Muscle layer of colon (tissue), 2 donors: ENCODE data around the gene TXN.
"Not testable (repeated sequence)": the region's sequence is repeated elsewhere in the genome, so short reads cannot be mapped to it uniquely, and the experiment has no call there.

Experiments used
- H3K27ac ChIP-seq: one replicate; pipeline ENCODE4 v1.7.0; 2013; ENCODE audit warnings: low read depth, mild to moderate bottlenecking, low read length, moderate library complexity
- H3K27me3 ChIP-seq, 2 donors: one replicate each; pipeline ENCODE4 v1.7.0; 2013; ENCODE audit warnings: low read length in 2 of 2, mild to moderate bottlenecking in 2 of 2; ENCODE audit not compliant: insufficient read depth in 2 of 2, control insufficient read depth in 1 of 2
- H3K36me3 ChIP-seq: one replicate; pipeline ENCODE4 v1.7.0; 2013; ENCODE audit warnings: mild to moderate bottlenecking, low read length; ENCODE audit not compliant: insufficient read depth
- H3K4me1 ChIP-seq: one replicate; pipeline ENCODE4 v1.7.0; 2013; ENCODE audit warnings: mild to moderate bottlenecking, low read length; ENCODE audit not compliant: insufficient read depth
- H3K4me3 ChIP-seq, 2 donors: one replicate each; pipeline ENCODE4 v1.7.0; 2013; ENCODE audit warnings: low read length in 2 of 2, low read depth in 1 of 2, mild to moderate bottlenecking in 1 of 2, moderate library complexity in 1 of 2
- H3K9ac ChIP-seq: one replicate; pipeline ENCODE4 v1.7.0; 2013; ENCODE audit warnings: low read length
- H3K9me3 ChIP-seq: one replicate; pipeline ENCODE4 v1.7.0; 2013; ENCODE audit warnings: mild to moderate bottlenecking, low read length
- donor health status: abdominal sarcoma.
- donor health status: Adenocarcinoma of cecum.

TXN gene

DNA sequence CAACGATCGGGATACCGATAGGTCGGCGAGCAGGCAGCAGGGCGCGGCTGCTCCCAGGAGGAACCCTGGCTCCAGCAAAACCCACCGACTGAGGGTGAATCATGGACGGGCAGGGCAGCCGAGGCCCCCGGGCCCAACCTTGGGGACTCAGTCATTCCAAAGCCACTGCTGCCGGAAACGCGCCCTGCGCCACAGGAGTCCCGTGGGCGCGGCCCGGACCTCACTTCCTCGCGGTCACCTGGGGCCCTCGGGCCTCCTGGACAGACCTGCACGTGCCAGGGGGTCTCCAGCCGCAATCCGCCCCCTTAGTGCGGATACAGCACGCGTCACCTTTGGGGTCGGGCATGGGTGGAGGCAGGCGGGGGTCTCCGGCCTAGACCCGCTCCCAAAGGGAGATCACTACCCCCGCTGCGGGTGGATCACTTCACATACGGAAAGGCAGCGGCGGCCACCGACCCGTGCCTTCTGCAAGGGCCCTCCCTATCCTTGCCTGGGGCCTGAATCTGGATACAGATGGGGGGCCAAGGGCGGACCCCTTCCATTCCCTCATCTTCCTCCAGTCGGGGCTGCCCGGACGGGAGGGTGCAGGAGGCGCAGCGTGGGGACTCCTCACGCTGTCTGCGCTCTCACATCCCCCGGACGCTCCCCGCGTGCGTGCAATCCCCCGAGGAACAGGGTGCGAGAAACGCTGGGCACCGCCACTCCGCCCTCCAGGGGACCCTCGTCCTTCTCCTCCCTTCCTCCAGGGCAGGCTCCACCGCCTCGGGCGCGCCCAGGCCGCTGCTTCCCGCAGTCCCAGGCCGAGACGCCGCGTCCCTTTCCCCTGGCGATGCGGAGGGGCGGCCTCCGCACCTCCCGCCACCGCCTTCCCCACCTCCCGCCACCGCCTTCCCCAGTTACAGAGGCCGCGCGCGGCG lies 586 bp downstream of the TXN start:
- H3K4me1 ChIP-seq = peaks cover 25% of the 10 kb centered on the region

DNA sequence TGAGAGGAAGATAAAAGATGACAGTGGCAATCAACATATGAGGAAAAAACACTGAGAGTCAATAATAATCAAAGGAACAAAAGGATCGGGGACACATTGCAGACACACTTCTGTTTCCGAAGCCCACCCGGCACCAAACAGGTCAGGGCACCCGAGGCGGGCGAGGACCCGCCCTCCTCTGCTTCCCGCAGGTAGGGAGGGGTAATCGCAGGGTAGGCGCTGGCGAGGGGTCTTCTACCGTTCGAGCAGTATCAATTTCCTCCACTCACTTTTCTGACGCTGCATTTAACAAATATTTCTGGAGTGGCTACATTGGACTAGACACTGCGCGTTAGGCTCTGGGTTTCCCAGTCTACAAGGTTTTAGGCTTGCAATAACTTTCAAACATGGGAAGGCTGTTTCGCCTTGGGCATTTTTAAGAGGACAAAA lies 1.3 kb downstream of the TXN start:
- peak overlapping the region; percentile 95 for H3K27ac ChIP-seq
- peaks cover under 1% of the 10 kb centered on the region for H3K36me3 ChIP-seq
- peak overlapping the region; percentile 73 to 80 for H3K4me3 ChIP-seq
- peak overlapping the region; percentile 54 for H3K9ac ChIP-seq
- no peaks in the 10 kb centered on the region for H3K27me3 ChIP-seq
- peaks cover 25% of the 10 kb centered on the region for H3K4me1 ChIP-seq
- no peaks in the 10 kb centered on the region for H3K9me3 ChIP-seq

More for the DNA sequence above, 586 bp downstream of the TXN start:
- H3K36me3 ChIP-seq = no peaks in the 10 kb centered on the region
- H3K9ac ChIP-seq = peak overlapping the region; percentile 54
- peak overlapping the region; percentile 73 to 80 for H3K4me3 ChIP-seq
- no peaks in the 10 kb centered on the region for H3K9me3 ChIP-seq
- H3K27ac ChIP-seq = peak overlapping the region; percentile 95
- H3K27me3 ChIP-seq = no peaks in the 10 kb centered on the region

DNA sequence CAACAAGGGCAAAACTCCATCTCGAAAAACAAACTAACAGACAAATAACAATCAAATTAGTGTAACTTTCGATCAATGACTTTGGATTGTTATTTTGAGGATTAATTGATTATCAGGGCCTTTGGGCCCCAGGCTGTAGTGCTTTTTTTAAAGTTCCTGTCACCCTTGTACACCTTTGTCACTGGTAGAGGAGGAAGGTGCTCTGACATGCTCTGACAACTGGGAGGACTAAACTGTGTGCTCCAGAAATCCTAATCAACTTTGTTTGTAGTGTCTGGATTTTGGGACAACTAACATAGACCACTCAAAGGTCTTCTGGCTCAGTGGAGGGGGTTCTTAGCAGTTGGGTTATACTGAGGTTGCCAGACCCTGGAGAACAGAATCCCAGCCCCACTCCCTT lies 1.8 kb downstream of the TXN start:
- H3K4me3 ChIP-seq = peak overlapping the region in 1 of 2 donors; percentile 80

DNA sequence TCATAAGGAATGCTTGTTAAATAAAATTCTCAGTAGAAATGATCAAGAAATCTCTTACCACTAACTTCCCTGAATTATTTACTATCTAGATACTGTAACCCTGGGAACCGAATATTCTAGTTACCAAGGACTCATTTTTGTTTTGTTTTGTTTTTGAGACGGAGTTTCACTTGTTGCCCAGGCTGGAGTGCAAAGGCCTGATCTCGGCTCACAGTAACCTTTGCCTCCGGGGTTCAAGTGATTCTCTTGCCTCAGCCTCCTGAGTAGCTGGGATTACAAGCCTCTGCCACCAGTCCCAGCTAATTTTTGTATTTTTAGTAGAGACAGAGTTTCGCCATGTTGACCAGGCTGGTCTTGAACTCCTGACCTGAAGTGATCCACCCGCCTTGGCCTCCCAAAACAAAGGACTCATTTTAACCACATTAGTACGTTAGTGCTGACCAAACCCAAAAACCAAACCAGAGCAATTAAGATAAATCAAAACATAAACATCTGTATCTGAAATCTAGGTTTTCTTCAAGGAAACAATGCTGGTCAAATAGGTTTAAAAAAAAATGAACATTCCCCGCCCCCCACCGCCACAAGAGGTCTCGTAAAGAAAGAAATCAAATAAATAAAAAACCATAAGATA lies 3.7 kb downstream of the TXN start:
- H3K27me3 ChIP-seq = no peaks in the 10 kb centered on the region
- no peak overlapping the region for H3K4me3 ChIP-seq
- no peaks in the 10 kb centered on the region for H3K9me3 ChIP-seq
- H3K9ac ChIP-seq = no peak overlapping the region
- peaks cover 21% of the 10 kb centered on the region for H3K4me1 ChIP-seq
- H3K27ac ChIP-seq = no peak overlapping the region
- H3K36me3 ChIP-seq = peaks cover 9% of the 10 kb centered on the region

More for the DNA sequence above, 1.8 kb downstream of the TXN start:
- Histone ChIP-seq H3K27ac (no peak overlapping the region), H3K4me1 (peaks cover 25% of the 10 kb centered on the region), H3K27me3 (no peaks in the 10 kb centered on the region), H3K36me3 (peaks cover 6% of the 10 kb centered on the region), H3K9me3 (no peaks in the 10 kb centered on the region), H3K9ac (peak overlapping the region; percentile 54)

DNA sequence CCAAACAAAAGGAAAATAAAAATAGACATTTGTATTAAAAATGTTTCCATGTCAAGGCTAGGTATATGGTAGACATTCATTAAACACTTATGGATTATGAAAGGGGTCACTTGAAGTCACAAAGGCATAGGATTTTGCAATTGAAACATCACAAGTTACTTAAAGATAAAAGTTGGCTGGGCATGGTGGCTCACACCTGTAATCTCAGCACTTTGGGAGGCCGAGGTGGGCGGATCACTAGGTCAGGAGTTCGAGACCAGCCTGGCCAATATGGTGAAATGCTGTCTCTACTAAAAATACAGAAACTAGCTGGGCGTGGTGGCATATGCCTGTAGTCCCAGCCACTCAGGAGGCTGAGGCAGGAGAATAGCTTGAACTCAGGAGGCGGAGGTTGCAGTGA lies 4.5 kb downstream of the TXN start:
- H3K9ac ChIP-seq, H3K36me3 ChIP-seq, H3K27me3 ChIP-seq, H3K4me3 ChIP-seq, H3K9me3 ChIP-seq, H3K27ac ChIP-seq: not testable (repeated sequence)
- H3K4me1 ChIP-seq = peaks cover 16% of the 10 kb centered on the region

DNA sequence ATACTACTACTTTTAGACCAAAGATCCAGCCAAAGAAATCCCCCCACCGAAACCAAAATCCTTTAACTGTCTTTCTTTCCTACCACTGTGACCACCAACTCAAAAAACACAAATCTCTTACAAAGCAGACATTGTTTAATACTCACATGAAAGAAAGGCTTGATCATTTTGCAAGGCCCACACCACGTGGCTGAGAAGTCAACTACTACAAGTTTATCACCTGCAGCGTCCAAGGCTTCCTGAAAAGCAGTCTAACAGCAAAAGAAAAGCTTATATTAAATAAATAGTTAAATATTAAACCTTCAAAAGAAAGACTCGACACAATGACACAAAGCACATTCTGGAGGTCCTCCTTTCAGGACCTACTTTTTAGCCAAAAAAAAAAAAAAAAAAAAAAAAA lies 5.1 kb downstream of the TXN start:
- no peak overlapping the region for H3K4me3 ChIP-seq
- peaks cover 14% of the 10 kb centered on the region for H3K36me3 ChIP-seq
- no peak overlapping the region for H3K9ac ChIP-seq
- peaks cover 16% of the 10 kb centered on the region for H3K4me1 ChIP-seq
- H3K27me3 ChIP-seq = no peaks in the 10 kb centered on the region
- no peak overlapping the region for H3K27ac ChIP-seq
- no peaks in the 10 kb centered on the region for H3K9me3 ChIP-seq

DNA sequence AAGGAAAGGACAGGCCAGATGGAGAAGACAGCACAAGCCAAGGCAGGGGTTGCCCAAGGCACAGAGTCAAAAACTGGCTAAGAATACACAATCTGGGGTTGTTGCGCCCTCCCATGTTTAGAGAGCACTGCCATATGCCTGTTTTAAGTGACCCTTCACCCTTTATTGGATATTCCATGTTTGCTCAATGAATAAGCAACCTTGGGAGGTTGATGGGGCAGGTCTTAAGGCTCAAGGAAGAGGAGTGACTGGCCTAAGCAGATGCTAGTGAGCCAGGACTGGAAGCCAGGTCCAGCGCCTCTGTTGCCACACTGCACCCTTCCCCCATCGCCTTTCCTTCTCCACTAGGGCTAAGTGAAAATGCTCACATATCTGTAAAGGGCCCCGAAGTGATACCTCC lies 6.7 kb downstream of the TXN start:
- peaks cover 20% of the 10 kb centered on the region for H3K36me3 ChIP-seq
- H3K27me3 ChIP-seq = no peaks in the 10 kb centered on the region
- no peaks in the 10 kb centered on the region for H3K9me3 ChIP-seq
- H3K9ac ChIP-seq = no peak overlapping the region
- H3K4me1 ChIP-seq = peaks cover 11% of the 10 kb centered on the region
- H3K4me3 ChIP-seq = no peak overlapping the region
- no peak overlapping the region for H3K27ac ChIP-seq

DNA sequence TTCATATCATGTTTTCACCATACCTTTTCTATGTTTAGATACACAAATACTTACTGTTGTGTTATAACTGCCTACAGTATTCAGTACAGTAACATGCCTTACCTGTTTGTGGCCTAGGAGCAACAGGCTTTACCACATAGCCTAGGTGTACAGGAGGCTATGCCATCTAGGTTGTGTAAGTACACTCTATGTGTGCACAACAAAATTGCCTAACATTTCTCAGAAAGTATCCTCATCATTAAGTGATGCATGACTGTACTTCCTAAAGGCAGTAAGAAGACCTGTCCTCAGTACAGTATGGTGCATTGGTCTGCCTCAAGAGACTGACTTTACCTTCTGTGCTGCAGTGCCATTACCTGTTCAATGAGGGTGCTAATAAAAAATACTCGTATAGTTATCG lies 7.9 kb downstream of the TXN start:
- Histone ChIP-seq H3K36me3 (peaks cover 28% of the 10 kb centered on the region), H3K9ac (no peak overlapping the region), H3K4me3 (no peak overlapping the region), H3K9me3 (no peaks in the 10 kb centered on the region), H3K27me3 (no peaks in the 10 kb centered on the region), H3K27ac (no peak overlapping the region), H3K4me1 (peaks cover 3% of the 10 kb centered on the region)

DNA sequence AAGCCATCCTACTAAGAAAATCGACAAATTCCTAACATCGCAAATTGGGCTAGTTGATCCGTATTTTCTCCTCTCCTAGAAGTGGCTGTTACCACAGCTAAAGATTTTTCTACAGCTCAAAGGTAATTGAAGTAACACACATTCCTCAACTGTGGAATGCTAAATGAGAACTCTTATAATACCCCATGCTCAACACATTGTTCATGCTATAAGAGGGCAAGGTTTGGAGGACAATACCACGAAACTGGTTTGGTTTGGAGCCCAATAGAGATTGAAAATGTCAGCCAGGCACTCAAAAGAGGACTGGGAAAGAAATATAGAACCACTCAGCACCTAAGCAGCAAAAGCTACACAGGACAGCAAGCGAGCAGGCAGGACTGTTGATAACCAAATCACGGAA lies 10.1 kb downstream of the TXN start:
- H3K4me3 ChIP-seq = no peak overlapping the region
- H3K27me3 ChIP-seq = no peaks in the 10 kb centered on the region
- H3K27ac ChIP-seq = no peak overlapping the region
- H3K9me3 ChIP-seq = no peaks in the 10 kb centered on the region
- peaks cover 40% of the 10 kb centered on the region for H3K36me3 ChIP-seq
- no peaks in the 10 kb centered on the region for H3K4me1 ChIP-seq
- no peak overlapping the region for H3K9ac ChIP-seq

DNA sequence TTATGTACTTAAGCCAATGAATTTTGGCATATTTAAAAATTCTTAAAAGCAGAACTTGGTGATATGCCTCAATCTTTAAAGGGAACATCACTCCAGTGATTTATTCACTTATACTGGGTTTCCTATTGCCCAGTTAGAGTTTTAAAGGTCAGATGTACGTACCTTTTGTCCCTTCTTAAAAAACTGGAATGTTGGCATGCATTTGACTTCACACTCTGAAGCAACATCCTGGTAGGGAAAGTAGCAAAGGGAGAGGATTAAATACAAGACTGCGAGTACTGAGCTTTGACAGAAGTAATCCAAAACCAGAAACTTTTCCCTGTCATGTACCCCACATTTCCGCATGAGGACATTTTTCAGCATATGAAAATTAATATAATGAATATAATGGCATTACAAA lies 11.7 kb downstream of the TXN start:
- Histone ChIP-seq H3K4me1 (no peaks in the 10 kb centered on the region), H3K9me3 (no peaks in the 10 kb centered on the region), H3K4me3 (no peak overlapping the region), H3K9ac (no peak overlapping the region), H3K36me3 (peaks cover 37% of the 10 kb centered on the region), H3K27ac (no peak overlapping the region), H3K27me3 (no peaks in the 10 kb centered on the region)

DNA sequence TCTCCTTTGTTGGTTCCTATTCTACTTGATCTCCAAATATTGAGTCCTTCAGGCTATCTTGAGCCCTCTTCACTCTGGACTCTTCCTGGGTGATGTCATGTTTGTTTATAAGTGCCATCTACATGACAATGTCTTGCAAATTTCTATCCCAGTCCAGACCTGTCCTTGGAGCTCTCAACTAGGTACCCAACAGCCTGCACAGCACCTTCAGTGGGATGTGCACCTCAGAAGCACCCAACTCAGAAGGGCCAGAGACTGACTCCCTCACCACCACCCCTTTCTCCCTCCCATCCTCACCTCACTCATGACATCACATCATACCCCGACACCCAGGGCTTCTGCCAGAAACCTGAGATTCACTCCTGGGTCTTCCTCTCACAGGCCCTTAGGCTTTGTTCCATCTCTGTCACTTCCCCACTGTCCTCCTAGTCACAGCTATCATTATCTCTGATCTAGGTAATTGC lies 14.4 kb downstream of the TXN start:
- H3K27ac ChIP-seq = no peak overlapping the region
- H3K27me3 ChIP-seq = no peaks in the 10 kb centered on the region
- no peak overlapping the region for H3K4me3 ChIP-seq
- H3K9ac ChIP-seq = no peak overlapping the region
- no peaks in the 10 kb centered on the region for H3K4me1 ChIP-seq
- no peaks in the 10 kb centered on the region for H3K9me3 ChIP-seq
- peaks cover 32% of the 10 kb centered on the region for H3K36me3 ChIP-seq
